IMR-90 (cell line): ENCODE measurements around the gene DEFB131B. TPM values are rescaled to one million over a fixed set of nuclear protein-coding genes. Genes with fewer than 3 reads are reported as not detected.
A peak's percentile ranks its signal among the peaks of the same experiment; 100 is the strongest.

Source experiments
- ATAC-seq: fragments of 200-7000 bp; cut with Tn5 transposase; 2 replicates; pipeline ENCODE4 v1.9.1; 2020; ENCODE audit warnings: low read depth, mild to moderate bottlenecking, moderate library complexity
- BruUV-seq: library from RNA; stranded (reverse); fragments of 400-500 nt; replicated peaks from 2 replicates; lab custom pipeline; 2021; lab: Mats Ljungman, UMichigan
- CTCF ChIA-PET: fragments of 300-600 bp; formaldehyde crosslinking; extraction: SDS; loops from one replicate; lab custom pipeline; 2021; ENCODE audit warnings: antibody characterized with exemption; lab: Yijun Ruan, JAX
- POLR2A ChIA-PET: fragments of 300-600 bp; sonication (Branson Sonifier 250); formaldehyde crosslinking; loops from one replicate; lab custom pipeline; 2022; ENCODE audit warnings: antibody characterized with exemption; ENCODE audit not compliant: unreplicated experiment; lab: Charles Lee
- DNase-seq: peaks from one replicate; pipeline ENCODE4 v3.0.0; 2013
- H2AFZ ChIP-seq: replicated peaks from 2 replicates; pipeline ENCODE3; 2013; ENCODE audit warnings: low read length, mild to moderate bottlenecking; ENCODE audit not compliant: poor library complexity
- H2AK5ac ChIP-seq: 2 replicates; pipeline ENCODE4 v1.6.1; 2013; ENCODE audit warnings: low read depth, low read length, inconsistent platforms
- H2AK9ac ChIP-seq: replicated peaks from 2 replicates; pipeline ENCODE3; 2013; ENCODE audit warnings: mild to moderate bottlenecking, low read depth, low read length, moderate library complexity; ENCODE audit not compliant: poor library complexity
- H2BK120ac ChIP-seq: 2 replicates; pipeline ENCODE4 v1.6.1; 2013; ENCODE audit warnings: low read depth, low read length, inconsistent platforms
- H2BK15ac ChIP-seq: 3 replicates; pipeline ENCODE4 v1.6.1; 2013; ENCODE audit warnings: low read depth, low read length, inconsistent platforms
- H2BK20ac ChIP-seq: 2 replicates; pipeline ENCODE4 v1.6.1; 2013; ENCODE audit warnings: low read depth, mild to moderate bottlenecking, inconsistent platforms, low read length, moderate library complexity
- H2BK5ac ChIP-seq: 2 replicates; pipeline ENCODE4 v1.6.1; 2013; ENCODE audit warnings: mild to moderate bottlenecking, low read depth, low read length, inconsistent platforms; ENCODE audit not compliant: poor library complexity, severe bottlenecking
- H3K14ac ChIP-seq: replicated peaks from 2 replicates; pipeline ENCODE4 v1.6.1; 2013; ENCODE audit warnings: low read depth, low read length, inconsistent platforms
- H3K18ac ChIP-seq: 2 replicates; pipeline ENCODE4 v1.6.1; 2013; ENCODE audit warnings: low read depth, low read length, control low read depth
- H3K23ac ChIP-seq: 2 replicates; pipeline ENCODE4 v1.6.1; 2013; ENCODE audit warnings: low read depth, low read length, inconsistent platforms
- H3K27ac ChIP-seq: 2 replicates; pipeline ENCODE4 v1.5.1; 2013; ENCODE audit warnings: mild to moderate bottlenecking, control low read depth, low read length; ENCODE audit not compliant: insufficient read depth
- H3K27me3 ChIP-seq: 2 replicates; pipeline ENCODE4 v1.6.1; 2013; ENCODE audit warnings: low read length; ENCODE audit not compliant: control insufficient read depth, insufficient read depth
- H3K36me3 ChIP-seq: 2 replicates; pipeline ENCODE4 v1.6.1; 2013; ENCODE audit warnings: low read length, mixed read lengths; ENCODE audit not compliant: control insufficient read depth, insufficient read depth
- H3K4ac ChIP-seq: 2 replicates; pipeline ENCODE4 v1.6.1; 2013; ENCODE audit warnings: low read depth, low read length, inconsistent platforms
- H3K4me1 ChIP-seq: 2 replicates; pipeline ENCODE4 v1.6.1; 2013; ENCODE audit warnings: low read length, mixed read lengths; ENCODE audit not compliant: control insufficient read depth, insufficient read depth
- H3K4me2 ChIP-seq: 2 replicates; pipeline ENCODE4 v1.6.1; 2013; ENCODE audit warnings: low read depth, mild to moderate bottlenecking, control low read depth, low read length, moderate library complexity
- H3K4me3 ChIP-seq: 2 replicates; pipeline ENCODE4 v1.5.1; 2013; ENCODE audit warnings: low read depth, mild to moderate bottlenecking, control low read depth, low read length, moderate library complexity; ENCODE audit not compliant: insufficient read depth
- H3K56ac ChIP-seq: 2 replicates; pipeline ENCODE4 v1.6.1; 2013; ENCODE audit warnings: low read length, inconsistent platforms; ENCODE audit not compliant: insufficient read depth; ENCODE audit errors: extremely low read depth
- H3K79me1 ChIP-seq, 2 experiments: 2 replicates each; pipeline ENCODE4 v1.6.1; 2013; ENCODE audit warnings: low read length in 2 of 2, inconsistent platforms in 1 of 2, low read depth in 1 of 2
- H3K9ac ChIP-seq: 2 replicates; pipeline ENCODE4 v1.6.1; 2013; ENCODE audit warnings: low read depth, low read length, control low read depth
- H3K9me1 ChIP-seq: 2 replicates; pipeline ENCODE4 v1.6.1; 2013; ENCODE audit warnings: low read length, inconsistent platforms; ENCODE audit not compliant: insufficient read depth
- H3K9me3 ChIP-seq: 2 replicates; pipeline ENCODE4 v1.6.1; 2013; ENCODE audit warnings: low read length; ENCODE audit not compliant: control insufficient read depth, insufficient read depth
- H4K20me1 ChIP-seq: 2 replicates; pipeline ENCODE4 v1.6.1; 2013; ENCODE audit warnings: low read length, inconsistent platforms; ENCODE audit not compliant: insufficient read depth
- H4K5ac ChIP-seq: 2 replicates; pipeline ENCODE4 v1.6.1; 2013; ENCODE audit warnings: mild to moderate bottlenecking, low read depth, low read length, control low read depth
- H4K8ac ChIP-seq, 2 experiments: 2 replicates each; pipeline ENCODE4 v1.6.1; 2013; ENCODE audit warnings: low read depth in 2 of 2, low read length in 2 of 2, control low read depth in 1 of 2, inconsistent platforms in 1 of 2
- H4K91ac ChIP-seq: 2 replicates; pipeline ENCODE4 v1.6.1; 2013; ENCODE audit warnings: low read depth, low read length, inconsistent platforms; ENCODE audit not compliant: insufficient read depth
- BHLHE40 ChIP-seq: fragments of 150-350 bp; IDR thresholded peaks from 2 replicates; pipeline ENCODE4 v1.6.1; 2016; ENCODE audit warnings: mild to moderate bottlenecking, low read depth, low read length
- CEBPB ChIP-seq: IDR thresholded peaks from 2 replicates; pipeline ENCODE4 v1.6.1; 2012; ENCODE audit warnings: low read depth, low read length, improper control_type of control experiment
- CHD1 ChIP-seq: IDR thresholded peaks from 2 replicates; pipeline ENCODE4 v1.6.1; 2012; ENCODE audit warnings: low read depth, low read length, improper control_type of control experiment
- FOS ChIP-seq: fragments of 150-350 bp; IDR thresholded peaks from 2 replicates; pipeline ENCODE4 v1.6.1; 2016; ENCODE audit warnings: low read depth, low read length
- MAZ ChIP-seq: IDR thresholded peaks from 2 replicates; pipeline ENCODE4 v1.6.1; 2012; ENCODE audit warnings: low read depth, mild to moderate bottlenecking, low read length, improper control_type of control experiment, moderate library complexity, borderline replicate concordance
- MXI1 ChIP-seq: IDR thresholded peaks from 2 replicates; pipeline ENCODE4 v1.6.1; 2012; ENCODE audit warnings: low read depth, mild to moderate bottlenecking, low read length, moderate library complexity, borderline replicate concordance
- NFE2L2 ChIP-seq: fragments of 150-350 bp; IDR thresholded peaks from 2 replicates; pipeline ENCODE4 v1.6.1; 2016; ENCODE audit warnings: low read depth, mild to moderate bottlenecking, low read length
- POLR2A ChIP-seq: IDR thresholded peaks from 2 replicates; pipeline ENCODE4 v1.6.1; 2012; ENCODE audit warnings: mild to moderate bottlenecking, low read depth, low read length
- RAD21 ChIP-seq: IDR thresholded peaks from 2 replicates; pipeline ENCODE4 v1.6.1; 2012; ENCODE audit warnings: low read length, improper control_type of control experiment
- RFX5 ChIP-seq: IDR thresholded peaks from 2 replicates; pipeline ENCODE4 v1.8.0; 2012; ENCODE audit warnings: low read depth, mild to moderate bottlenecking, low read length, moderate library complexity
- SMC3 ChIP-seq: fragments of 150-350 bp; IDR thresholded peaks from 2 replicates; pipeline ENCODE4 v1.6.1; 2016; ENCODE audit warnings: low read depth, mild to moderate bottlenecking, antibody characterized with exemption, low read length, moderate library complexity
- USF2 ChIP-seq: fragments of 150-350 bp; IDR thresholded peaks from 2 replicates; pipeline ENCODE4 v1.6.1; 2017; ENCODE audit warnings: mild to moderate bottlenecking, antibody characterized with exemption, low read length, low read depth
- WGBS, 2 experiments: methylation state at CpG; one replicate each; pipeline versions ENCODE4 v1.1.5 to v1.1.7; 2013; ENCODE audit warnings: missing lambda C conversion rate in 2 of 2; ENCODE audit not compliant: insufficient read length in 1 of 2; ENCODE audit errors: extremely low coverage in 2 of 2; 5-methylcytosine and 5-hydroxymethylcytosine counted together
- dilution Hi-C: fragments of 300-500 bp; cut with HindIII; formaldehyde crosslinking; loops from one replicate; pipeline ENCODE4 v1.14.3; 2018; ENCODE audit warnings: low sequenced_read_pairs; ENCODE audit not compliant: unreplicated experiment
- in situ Hi-C: fragments of 300-500 bp; cut with MboI; formaldehyde crosslinking; loops from 3 replicates; pipeline ENCODE4 v1.14.3; 2019; ENCODE audit warnings: low sequenced_read_pairs, inconsistent platforms, mixed read lengths
- intact Hi-C: fragments of 100-400 bp; cut with micrococcal nuclease; formaldehyde crosslinking; loops from 2 replicates; pipeline ENCODE4 v1.10.0; 2022
- polyA plus RNA-seq, 3 experiments: library from polyadenylated mRNA; depleted of rRNA; stranded (reverse); fragments of >200 nt; gene quantifications; 2 replicates each; pipeline ENCODE4 v1.2.3, GENCODE V29; 2012; ENCODE audit warnings: low replicate concordance in 1 of 3
- total RNA-seq: library from RNA; depleted of rRNA; stranded (reverse); fragments of >200 nt; gene quantifications from 2 replicates; pipeline ENCODE4 v1.2.3, GENCODE V29; 2012
- TF ChIP-seq, protein P1 (sequence below): conservative IDR thresholded peaks from 2 replicates; pipeline ENCODE4 v1.5.1; 2012; ENCODE audit warnings: mild to moderate bottlenecking, low read depth, low read length, improper control_type of control experiment

The DEFB131B gene
- total and polyA plus RNA-seq, 2 of the 4 experiments (the other 2 are of a cell fraction): not detected

DNA sequence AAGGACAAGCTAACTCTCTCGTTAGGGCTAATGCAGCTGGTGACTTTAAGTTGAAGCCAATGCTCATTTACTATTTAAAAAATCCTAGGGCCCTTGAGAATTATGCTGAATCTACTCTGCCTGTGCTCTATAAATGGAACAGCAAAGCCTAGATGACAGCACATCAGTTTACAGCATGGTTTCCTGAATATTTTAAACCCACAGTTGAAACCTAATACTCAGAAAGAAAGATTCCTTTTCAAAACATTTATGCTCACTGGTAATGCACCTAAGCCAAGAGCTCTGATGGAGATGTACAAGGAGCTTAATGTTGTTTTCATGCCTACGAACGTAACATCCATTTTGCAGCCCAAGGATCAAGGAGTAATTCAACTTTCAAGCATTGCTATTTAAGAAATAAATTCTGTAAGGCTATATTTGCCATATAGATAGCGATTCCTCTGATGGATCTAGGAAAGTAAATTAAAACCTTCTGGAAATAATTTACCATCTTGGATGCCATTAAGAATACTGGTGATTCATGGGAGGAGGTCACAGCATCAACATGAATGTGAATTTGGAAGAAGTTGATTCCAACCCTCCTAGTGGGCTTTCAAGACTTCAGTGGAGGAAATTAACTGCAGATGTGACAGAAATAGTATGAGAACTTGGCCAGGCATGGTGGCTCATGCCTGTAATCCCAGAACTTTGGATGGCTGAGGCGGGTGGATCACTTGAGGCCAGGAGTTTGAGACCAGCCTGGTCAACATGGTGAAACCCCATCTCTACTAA is 35.7 kb downstream of the DEFB131B start:
- Histone ChIP-seq H3K56ac (no peak overlapping the region), H3K9me3 (no peaks in the 10 kb centered on the region), H3K27ac (no peak overlapping the region), H3K4me2 (no peak overlapping the region), H2BK120ac (no peak overlapping the region), H2BK5ac (no peak overlapping the region), H4K20me1 (peaks cover 5% of the 10 kb centered on the region; the same call in 1 of the 2 replicates), H3K36me3 (peaks cover 22% of the 10 kb centered on the region), H2AFZ (no peak overlapping the region), H3K14ac (no peak overlapping the region), H2BK15ac (no peak overlapping the region), H4K8ac (no peak overlapping the region), H3K27me3 (no peaks in the 10 kb centered on the region), H3K9ac (no peak overlapping the region), H2AK5ac (no peak overlapping the region), H3K79me1 (no peaks in the 10 kb centered on the region), H2AK9ac (no peak overlapping the region), H3K18ac (no peak overlapping the region), H4K5ac (no peak overlapping the region), H3K4me1 (peaks cover 3% of the 10 kb centered on the region), H3K4me3 (no peak overlapping the region), H2BK20ac (no peak overlapping the region), H4K91ac (no peak overlapping the region), H3K9me1 (peaks cover 4% of the 10 kb centered on the region; the same call in 1 of the 2 replicates), H3K4ac (no peak overlapping the region), H3K23ac (no peak overlapping the region)
- dilution Hi-C loops (no loop called here), in situ Hi-C loops (no loop called here), intact Hi-C loops (no loop called here)
- DNase-seq: peak; percentile 72
- ATAC-seq: peak; percentile 79
- TF ChIP-seq RAD21 (no peak), MXI1 (no peak), RFX5 (no peak), USF2 (no peak), FOS (no peak), NFE2L2 (no peak), CEBPB (no peak), BHLHE40 (no peak), SMC3 (no peak), MAZ (no peak), POLR2A (no peak), CHD1 (no peak)
- TF ChIP-seq, protein P1, sequence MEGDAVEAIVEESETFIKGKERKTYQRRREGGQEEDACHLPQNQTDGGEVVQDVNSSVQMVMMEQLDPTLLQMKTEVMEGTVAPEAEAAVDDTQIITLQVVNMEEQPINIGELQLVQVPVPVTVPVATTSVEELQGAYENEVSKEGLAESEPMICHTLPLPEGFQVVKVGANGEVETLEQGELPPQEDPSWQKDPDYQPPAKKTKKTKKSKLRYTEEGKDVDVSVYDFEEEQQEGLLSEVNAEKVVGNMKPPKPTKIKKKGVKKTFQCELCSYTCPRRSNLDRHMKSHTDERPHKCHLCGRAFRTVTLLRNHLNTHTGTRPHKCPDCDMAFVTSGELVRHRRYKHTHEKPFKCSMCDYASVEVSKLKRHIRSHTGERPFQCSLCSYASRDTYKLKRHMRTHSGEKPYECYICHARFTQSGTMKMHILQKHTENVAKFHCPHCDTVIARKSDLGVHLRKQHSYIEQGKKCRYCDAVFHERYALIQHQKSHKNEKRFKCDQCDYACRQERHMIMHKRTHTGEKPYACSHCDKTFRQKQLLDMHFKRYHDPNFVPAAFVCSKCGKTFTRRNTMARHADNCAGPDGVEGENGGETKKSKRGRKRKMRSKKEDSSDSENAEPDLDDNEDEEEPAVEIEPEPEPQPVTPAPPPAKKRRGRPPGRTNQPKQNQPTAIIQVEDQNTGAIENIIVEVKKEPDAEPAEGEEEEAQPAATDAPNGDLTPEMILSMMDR: no peak
- CTCF ChIA-PET: interaction anchor here (0.7 kb wide), 1 partner anchor 480 kb away, joined by 4 read pairs; no protein-coding TSS in a partner anchor
- BruUV-seq: no TSS peak
- POLR2A ChIA-PET: no interaction called here
- 100% methylated on average over 1 of the region's 5 CpGs; no CpG with 5 or more reads in 1 of the 2 experiments for WGBS, 2 experiments
